ENCODE measurements around the gene SPDL1.

Gene SPDL1

DNA sequence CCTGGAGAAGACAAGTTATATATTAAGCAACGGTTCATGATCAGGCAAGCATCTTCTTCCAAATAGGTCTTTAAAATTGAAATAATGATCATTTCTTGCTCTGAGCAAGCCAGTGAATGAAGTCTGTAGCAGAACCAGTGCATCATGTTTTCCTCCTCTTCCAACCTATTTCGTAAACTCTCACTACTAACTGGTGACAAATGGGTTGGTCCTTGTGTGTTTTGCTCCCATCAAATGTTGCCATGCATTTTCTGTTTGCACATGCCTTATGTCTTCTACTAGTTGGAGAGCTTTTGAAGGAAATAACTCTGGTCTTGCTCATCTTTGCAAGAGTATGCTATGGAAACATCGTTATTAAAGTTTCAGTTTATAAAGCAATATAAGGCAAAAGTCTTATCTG, 37.2 kb upstream of the SPDL1 start:
- H3K27ac ChIP-seq: no peak overlapping the region
- H3K36me3 ChIP-seq (ENCODE audit: insufficient read depth, low read length): no peaks in the 10 kb centered on the region
- no peaks in the 10 kb centered on the region for H3K9me3 ChIP-seq (ENCODE audit: low read depth, low read length)
- H3K9ac ChIP-seq (ENCODE audit: insufficient read length): no peak overlapping the region
- no peak overlapping the region for H3K4me3 ChIP-seq
- no peak for DNase-seq (ENCODE audit: low read depth, low spot score)
- TF ChIP-seq POLR2AphosphoS5 (IDR thresholded peaks at IDR 0.05; ENCODE audit: borderline replicate concordance, low read depth, low read length) (no peak), FOXP2 (optimal IDR thresholded peaks at IDR 0.05; ENCODE audit: control extremely low read depth, extremely low read length, insufficient read depth) (no peak), EZH2 (IDR thresholded peaks at IDR 0.05) (no peak)

DNA sequence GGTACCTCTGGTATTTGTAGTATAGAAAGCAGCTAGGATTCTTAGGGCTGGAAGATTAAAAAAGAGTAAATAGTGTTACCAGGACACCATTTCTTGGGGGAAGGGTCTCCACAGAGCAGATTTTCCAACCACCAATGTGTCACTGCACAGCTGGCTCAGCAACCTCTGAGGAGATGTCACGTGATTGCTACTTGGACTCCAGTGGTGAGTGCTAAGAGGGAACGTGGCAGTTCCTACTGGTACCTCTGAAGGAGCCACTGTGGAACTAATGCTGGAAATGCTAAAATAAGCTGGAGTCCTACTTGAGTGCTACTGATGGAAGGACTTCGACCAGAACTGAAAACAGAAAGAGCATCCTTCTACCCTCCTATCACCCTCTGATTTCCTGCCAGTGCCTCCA, 36.1 kb upstream of the SPDL1 start:
- TF ChIP-seq EZH2 (IDR thresholded peaks at IDR 0.05): no peak
- no peak for TF ChIP-seq FOXP2 (optimal IDR thresholded peaks at IDR 0.05; ENCODE audit: control extremely low read depth, extremely low read length, insufficient read depth)
- no peak for TF ChIP-seq POLR2AphosphoS5 (IDR thresholded peaks at IDR 0.05; ENCODE audit: borderline replicate concordance, low read depth, low read length)
- Histone ChIP-seq H3K36me3 (ENCODE audit: insufficient read depth, low read length) (no peaks in the 10 kb centered on the region), H3K9ac (ENCODE audit: insufficient read length) (no peak overlapping the region), H3K4me3 (no peak overlapping the region), H3K27ac (no peak overlapping the region), H3K9me3 (ENCODE audit: low read depth, low read length) (no peaks in the 10 kb centered on the region)
- no peak for DNase-seq (ENCODE audit: low read depth, low spot score)

- no peak overlapping the region for H3K4me3 ChIP-seq
- no peak overlapping the region for H3K27ac ChIP-seq
- H3K36me3 ChIP-seq (ENCODE audit: insufficient read depth, low read length): no peaks in the 10 kb centered on the region
- no peak overlapping the region for H3K9ac ChIP-seq (ENCODE audit: insufficient read length)
- no peak for DNase-seq (ENCODE audit: low read depth, low spot score)
- H3K9me3 ChIP-seq (ENCODE audit: low read depth, low read length): no peaks in the 10 kb centered on the region
- TF ChIP-seq FOXP2 (optimal IDR thresholded peaks at IDR 0.05; ENCODE audit: control extremely low read depth, extremely low read length, insufficient read depth) (no peak), POLR2AphosphoS5 (IDR thresholded peaks at IDR 0.05; ENCODE audit: borderline replicate concordance, low read depth, low read length) (no peak), EZH2 (IDR thresholded peaks at IDR 0.05) (no peak)
These were observed 35.3 kb upstream of the SPDL1 start for GRCh38 chr5:169548315-169548714.

- no peak overlapping the region for H3K9ac ChIP-seq (ENCODE audit: insufficient read length)
- no peaks in the 10 kb centered on the region for H3K36me3 ChIP-seq (ENCODE audit: insufficient read depth, low read length)
- no peak overlapping the region for H3K4me3 ChIP-seq
- DNase-seq (ENCODE audit: low read depth, low spot score): no peak
- TF ChIP-seq FOXP2 (optimal IDR thresholded peaks at IDR 0.05; ENCODE audit: control extremely low read depth, extremely low read length, insufficient read depth): no peak
- no peaks in the 10 kb centered on the region for H3K9me3 ChIP-seq (ENCODE audit: low read depth, low read length)
- H3K27ac ChIP-seq: no peak overlapping the region
These were observed 34.0 kb upstream of the SPDL1 start for GRCh38 chr5:169549453-169550100.

DNA sequence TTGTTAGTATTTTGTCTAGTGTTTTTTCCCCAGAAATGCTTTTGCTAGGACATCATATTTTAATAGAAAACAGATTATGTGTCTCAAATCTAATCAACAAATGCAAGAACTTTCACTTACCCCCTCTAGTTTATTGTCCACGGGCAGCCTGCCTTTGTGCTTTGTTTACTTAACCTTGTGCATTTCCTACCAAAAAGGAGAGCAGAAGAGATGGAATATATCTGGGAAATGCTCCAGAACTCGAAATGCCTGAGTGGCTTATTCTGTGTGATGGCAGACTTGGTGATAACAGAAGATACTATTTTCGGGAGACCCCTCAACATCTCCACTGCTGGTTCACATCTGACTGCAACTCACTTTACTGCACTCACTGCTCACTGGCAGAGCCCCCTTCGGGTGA, 33.3 kb upstream of the SPDL1 start:
- TF ChIP-seq FOXP2 (optimal IDR thresholded peaks at IDR 0.05; ENCODE audit: control extremely low read depth, extremely low read length, insufficient read depth): no peak
- TF ChIP-seq POLR2AphosphoS5 (IDR thresholded peaks at IDR 0.05; ENCODE audit: borderline replicate concordance, low read depth, low read length): no peak
- TF ChIP-seq EZH2 (IDR thresholded peaks at IDR 0.05): no peak
- H3K36me3 ChIP-seq (ENCODE audit: insufficient read depth, low read length): no peaks in the 10 kb centered on the region
- H3K4me3 ChIP-seq: no peak overlapping the region
- no peak overlapping the region for H3K27ac ChIP-seq
- no peaks in the 10 kb centered on the region for H3K9me3 ChIP-seq (ENCODE audit: low read depth, low read length)
- no peak for DNase-seq (ENCODE audit: low read depth, low spot score)
- no peak overlapping the region for H3K9ac ChIP-seq (ENCODE audit: insufficient read length)

GRCh38 chr5:169551146-169551545, 32.4 kb upstream of the SPDL1 start:
- Histone ChIP-seq H3K27ac (no peak overlapping the region), H3K9me3 (ENCODE audit: low read depth, low read length) (no peaks in the 10 kb centered on the region), H3K4me3 (no peak overlapping the region), H3K36me3 (ENCODE audit: insufficient read depth, low read length) (no peaks in the 10 kb centered on the region), H3K9ac (ENCODE audit: insufficient read length) (no peak overlapping the region)
- TF ChIP-seq FOXP2 (optimal IDR thresholded peaks at IDR 0.05; ENCODE audit: control extremely low read depth, extremely low read length, insufficient read depth) (no peak), POLR2AphosphoS5 (IDR thresholded peaks at IDR 0.05; ENCODE audit: borderline replicate concordance, low read depth, low read length) (no peak), EZH2 (IDR thresholded peaks at IDR 0.05) (no peak)
- no peak for DNase-seq (ENCODE audit: low read depth, low spot score)

DNA sequence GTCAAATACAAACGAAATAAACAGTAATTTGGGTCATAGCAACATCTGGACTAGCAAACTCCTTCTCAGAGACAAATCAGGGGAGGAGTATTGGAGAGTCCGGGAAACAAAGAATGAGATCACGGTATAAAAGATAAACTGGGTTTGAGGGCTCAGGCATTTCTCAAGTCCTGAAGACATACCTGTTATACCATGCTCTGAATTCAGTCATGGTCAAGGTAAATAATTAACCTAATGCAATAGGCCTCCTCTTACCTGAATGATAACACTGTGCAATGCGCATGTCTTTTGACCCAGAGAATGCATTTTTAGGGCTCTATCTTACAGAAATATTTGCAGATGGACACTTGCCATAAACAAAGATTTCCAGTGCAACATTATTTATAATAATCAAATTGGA, 31.9 kb upstream of the SPDL1 start:
- Histone ChIP-seq H3K27ac (no peak overlapping the region), H3K36me3 (ENCODE audit: insufficient read depth, low read length) (no peaks in the 10 kb centered on the region), H3K4me3 (no peak overlapping the region), H3K9ac (ENCODE audit: insufficient read length) (no peak overlapping the region), H3K9me3 (ENCODE audit: low read depth, low read length) (no peaks in the 10 kb centered on the region)
- no peak for DNase-seq (ENCODE audit: low read depth, low spot score)
- TF ChIP-seq POLR2AphosphoS5 (IDR thresholded peaks at IDR 0.05; ENCODE audit: borderline replicate concordance, low read depth, low read length) (no peak), EZH2 (IDR thresholded peaks at IDR 0.05) (no peak), FOXP2 (optimal IDR thresholded peaks at IDR 0.05; ENCODE audit: control extremely low read depth, extremely low read length, insufficient read depth) (no peak)

DNA sequence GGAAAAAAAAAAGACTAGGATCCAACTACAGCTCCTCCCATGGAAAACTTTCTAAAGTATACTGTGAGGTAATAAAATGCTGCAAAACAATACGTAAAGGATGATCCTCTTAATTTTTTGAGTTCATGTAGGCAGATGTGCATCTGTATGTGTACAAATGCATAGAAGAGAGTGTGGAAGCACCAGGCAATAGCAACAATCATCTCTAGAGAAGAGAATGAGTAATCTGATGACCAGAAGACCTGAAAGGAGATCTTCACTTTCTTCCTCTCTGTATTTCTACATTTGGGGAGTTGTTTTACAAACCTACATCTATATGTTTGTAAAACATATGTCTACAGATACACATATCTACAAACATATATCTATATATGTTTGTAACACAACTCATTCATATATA, 29.3 kb upstream of the SPDL1 start:
- H3K36me3 ChIP-seq (ENCODE audit: insufficient read depth, low read length): no peaks in the 10 kb centered on the region
- H3K9ac ChIP-seq (ENCODE audit: insufficient read length): no peak overlapping the region
- TF ChIP-seq FOXP2 (optimal IDR thresholded peaks at IDR 0.05; ENCODE audit: control extremely low read depth, extremely low read length, insufficient read depth) (no peak), POLR2AphosphoS5 (IDR thresholded peaks at IDR 0.05; ENCODE audit: borderline replicate concordance, low read depth, low read length) (no peak)
- H3K9me3 ChIP-seq (ENCODE audit: low read depth, low read length): no peaks in the 10 kb centered on the region
- DNase-seq (ENCODE audit: low read depth, low spot score): no peak
- no peak overlapping the region for H3K27ac ChIP-seq
- H3K4me3 ChIP-seq: no peak overlapping the region

GRCh38 chr5:169557838-169558237, 25.7 kb upstream of the SPDL1 start:
- Histone ChIP-seq H3K4me3 (no peak overlapping the region), H3K9me3 (ENCODE audit: low read depth, low read length) (no peaks in the 10 kb centered on the region), H3K36me3 (ENCODE audit: insufficient read depth, low read length) (no peaks in the 10 kb centered on the region), H3K9ac (ENCODE audit: insufficient read length) (no peak overlapping the region), H3K27ac (no peak overlapping the region)
- TF ChIP-seq EZH2 (IDR thresholded peaks at IDR 0.05) (no peak), FOXP2 (optimal IDR thresholded peaks at IDR 0.05; ENCODE audit: control extremely low read depth, extremely low read length, insufficient read depth) (no peak), POLR2AphosphoS5 (IDR thresholded peaks at IDR 0.05; ENCODE audit: borderline replicate concordance, low read depth, low read length) (no peak)
- no peak for DNase-seq (ENCODE audit: low read depth, low spot score)

All from SK-N-MC (cell line).